HG03025 (cell line): Measurements from ENCODE around the gene GARNL3.

Experiments
- ATAC-seq: cut with Tn5 transposase; IDR thresholded peaks from one replicate; pipeline ENCODE4 v1.9.1; 2021; ENCODE audit warnings: mild to moderate bottlenecking, moderate library complexity; ENCODE audit not compliant: unreplicated experiment, low FRiP score

GARNL3 gene

DNA sequence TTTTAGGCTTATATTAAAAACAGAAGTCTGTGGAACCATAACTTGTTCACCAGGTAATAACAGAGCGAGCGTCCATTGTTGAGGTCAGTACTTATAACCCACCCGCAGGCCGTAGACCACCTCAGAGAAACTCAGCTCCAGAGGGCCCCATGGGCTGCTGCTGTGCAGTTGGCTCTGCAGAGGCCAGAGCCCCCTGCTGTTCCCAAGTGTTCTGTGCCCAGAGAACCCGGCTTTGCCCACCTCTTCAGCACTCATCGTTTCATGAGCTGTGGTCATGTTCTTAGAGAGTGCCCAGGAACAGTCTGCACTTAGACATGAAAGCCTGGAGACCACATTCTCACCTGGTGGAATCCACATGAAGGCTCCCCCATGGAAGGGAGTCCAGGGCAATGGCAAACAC is 82.0 kb downstream of the GARNL3 start:
- ATAC-seq = no peak

- no peak for ATAC-seq
These were observed 83.5 kb downstream of the GARNL3 start for GRCh38 chr9:127347831-127348776.

GRCh38 chr9:127349483-127350113 is 85.0 kb downstream of the GARNL3 start:
- ATAC-seq = no peak

DNA sequence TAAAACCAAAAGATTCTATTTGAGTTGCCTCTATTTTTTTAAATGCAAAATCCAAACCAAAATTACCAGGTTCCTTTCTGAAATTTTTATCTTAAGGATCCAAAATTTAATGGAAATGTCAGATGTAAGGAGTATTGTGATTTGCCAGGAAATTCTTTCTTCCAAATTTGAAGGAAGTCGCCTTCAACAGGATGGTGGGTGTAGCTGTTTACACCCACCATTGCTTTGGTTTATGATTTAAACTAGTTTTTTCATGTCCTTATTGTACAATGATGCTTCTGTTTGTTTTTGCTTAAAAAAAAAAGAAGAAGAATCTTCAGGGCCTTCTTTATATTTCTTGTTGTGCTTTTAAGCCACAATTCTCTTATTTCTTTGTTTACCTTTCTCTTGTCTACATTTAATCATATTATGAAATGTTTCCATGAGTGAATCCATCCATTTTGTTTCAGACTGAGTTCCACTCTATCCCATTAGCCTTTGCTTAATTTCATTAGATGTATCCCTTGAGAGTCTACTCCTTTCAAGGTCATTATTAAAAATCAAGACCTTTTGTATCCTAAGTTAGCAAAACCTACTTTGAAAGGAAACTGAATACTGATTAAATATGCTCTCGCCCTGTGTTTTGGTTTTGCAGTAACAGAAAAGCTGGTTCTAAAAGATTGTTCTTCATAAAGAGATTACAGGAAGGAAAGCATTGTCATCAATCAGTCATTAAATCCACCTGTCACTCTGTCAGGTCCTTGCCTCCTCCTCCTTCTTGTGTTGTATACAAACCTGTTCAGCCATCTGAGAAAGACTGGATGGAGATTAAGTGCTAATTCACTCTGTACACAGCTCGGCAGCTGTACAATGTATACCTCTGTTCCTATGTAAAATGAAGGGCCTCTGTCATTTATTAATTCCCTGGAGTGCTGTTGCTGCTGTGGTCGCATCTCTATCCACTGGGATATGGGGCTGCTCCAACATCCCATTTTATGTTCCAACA is 86.9 kb downstream of the GARNL3 start:
- no peak for ATAC-seq

- ATAC-seq = no peak
These were observed 89.3 kb downstream of the GARNL3 start for GRCh38 chr9:127353882-127354281.

DNA sequence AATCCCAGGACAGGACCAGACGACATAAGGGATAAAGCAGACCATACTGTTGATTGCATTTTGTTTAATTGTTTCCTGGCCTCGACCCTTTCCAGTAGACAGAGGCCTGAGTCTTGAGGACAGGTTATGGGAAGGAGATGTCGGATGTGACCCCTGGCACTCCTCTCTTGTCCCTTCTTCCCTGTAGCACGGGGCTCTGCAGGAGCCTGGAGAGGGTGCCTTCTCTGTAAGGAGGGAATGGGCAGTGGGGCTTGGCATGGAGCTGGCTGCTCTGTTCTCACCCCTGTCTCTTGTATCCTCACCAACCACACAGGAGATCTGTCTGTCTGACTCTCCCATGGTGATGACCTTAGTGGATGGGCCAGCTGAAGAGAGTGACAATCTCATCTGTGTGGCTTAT is 92.3 kb downstream of the GARNL3 start:
- ATAC-seq = no peak

DNA sequence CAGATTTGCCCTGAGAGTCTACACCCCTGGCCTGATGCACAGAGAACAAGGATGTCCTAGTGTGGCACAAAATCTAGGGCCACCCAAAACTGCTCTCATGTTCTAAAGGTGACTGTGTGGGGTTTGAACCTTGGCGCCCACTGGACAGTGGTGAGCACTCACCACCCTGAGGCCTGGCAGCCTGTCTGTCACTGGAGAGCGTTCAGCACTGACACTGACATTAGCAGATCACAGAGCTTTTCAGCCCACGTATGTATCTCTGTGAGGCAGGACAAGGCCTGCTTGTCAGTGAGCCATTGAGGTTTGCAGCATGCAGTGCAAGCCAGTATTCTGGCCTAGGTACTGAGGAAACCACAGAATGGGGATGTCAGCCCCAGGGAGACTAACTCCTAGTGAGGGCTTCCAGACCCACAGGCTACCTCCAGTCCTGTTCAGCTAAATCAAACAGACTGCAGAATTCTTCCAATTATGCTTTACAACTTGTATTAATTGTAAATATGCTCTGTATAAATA is 93.5 kb downstream of the GARNL3 start:
- no peak for ATAC-seq

DNA sequence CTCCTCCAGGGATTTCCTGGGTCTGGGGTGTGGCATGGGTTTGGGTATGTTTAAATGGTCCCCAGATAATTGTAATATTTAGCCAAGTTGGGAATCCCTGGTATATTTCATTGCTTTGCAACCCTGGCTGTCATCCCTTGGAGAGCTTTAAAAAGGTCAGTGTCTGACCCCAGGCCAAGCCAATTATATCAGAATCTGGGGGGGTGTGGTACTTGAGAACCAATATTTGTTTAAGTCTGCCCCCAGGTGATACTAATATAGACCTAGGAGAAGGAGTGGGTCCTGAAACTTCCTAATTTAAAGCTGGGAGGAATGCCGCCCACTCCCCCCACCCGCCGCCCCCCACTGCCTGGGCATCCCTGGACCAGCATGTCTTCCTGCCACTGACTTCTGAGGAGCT is 94.2 kb downstream of the GARNL3 start:
- no peak for ATAC-seq

GRCh38 chr9:127360250-127360649 is 95.7 kb downstream of the GARNL3 start:
- no peak for ATAC-seq

- ATAC-seq = no peak
These were observed 96.3 kb downstream of the GARNL3 start for GRCh38 chr9:127360829-127361228.

DNA sequence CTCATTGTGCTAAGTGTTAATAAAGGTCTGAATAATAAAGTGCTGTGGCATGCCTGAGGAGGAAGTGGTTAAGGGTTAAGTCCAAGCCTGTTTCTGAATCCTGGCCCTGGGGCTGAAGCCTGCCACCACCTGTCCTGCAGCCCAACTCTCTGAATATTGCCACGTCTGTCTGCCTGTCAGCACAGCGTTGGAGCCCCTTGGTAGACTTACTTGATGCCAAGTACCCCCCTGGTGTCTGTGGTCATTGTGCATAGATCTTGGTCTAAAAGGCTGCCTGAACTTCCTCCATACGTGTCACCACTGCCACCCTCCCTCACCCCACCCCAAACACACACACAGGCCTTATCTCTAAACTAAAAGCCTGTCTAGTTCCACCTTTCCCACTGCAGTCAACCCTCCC is 97.0 kb downstream of the GARNL3 start:
- ATAC-seq = no peak

DNA sequence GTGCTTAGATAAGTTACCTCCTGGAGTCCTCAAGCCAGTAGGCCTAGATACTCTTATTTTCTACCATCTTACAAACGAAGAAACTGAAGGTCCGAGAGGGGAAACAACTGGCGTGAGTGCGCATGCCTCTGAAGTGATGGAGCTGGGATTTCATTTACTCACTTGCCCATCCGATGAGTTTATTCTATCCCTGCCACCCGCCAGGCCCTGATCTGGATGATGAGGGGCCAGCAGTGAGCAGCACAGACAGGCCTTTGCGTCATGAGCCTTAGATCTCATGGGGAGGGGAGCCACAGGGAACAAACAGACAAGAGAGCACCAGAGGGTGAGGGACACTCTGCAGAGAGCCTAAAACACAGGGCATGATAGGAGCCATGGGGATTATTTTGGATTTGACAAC is 98.3 kb downstream of the GARNL3 start:
- no peak for ATAC-seq

DNA sequence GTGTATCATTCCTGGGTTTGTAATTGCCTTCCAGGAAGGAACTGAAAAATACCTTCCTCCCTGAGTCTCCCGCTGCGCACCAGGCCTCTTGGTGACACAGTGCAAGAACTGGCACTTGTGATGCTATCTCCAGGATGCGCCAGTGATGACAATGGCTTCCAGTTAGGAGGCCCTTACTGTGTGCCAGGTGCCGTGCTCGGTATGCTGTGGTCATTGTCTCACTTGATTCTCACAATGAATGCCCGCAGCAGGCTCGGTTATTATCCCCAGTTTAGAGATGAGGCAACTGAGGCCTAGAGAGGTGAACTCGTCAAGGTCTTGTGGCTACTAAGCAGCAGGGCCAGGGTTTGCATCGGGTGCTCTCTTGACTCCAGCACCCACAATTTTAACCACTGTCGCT is 100.9 kb downstream of the GARNL3 start:
- ATAC-seq = no peak

DNA sequence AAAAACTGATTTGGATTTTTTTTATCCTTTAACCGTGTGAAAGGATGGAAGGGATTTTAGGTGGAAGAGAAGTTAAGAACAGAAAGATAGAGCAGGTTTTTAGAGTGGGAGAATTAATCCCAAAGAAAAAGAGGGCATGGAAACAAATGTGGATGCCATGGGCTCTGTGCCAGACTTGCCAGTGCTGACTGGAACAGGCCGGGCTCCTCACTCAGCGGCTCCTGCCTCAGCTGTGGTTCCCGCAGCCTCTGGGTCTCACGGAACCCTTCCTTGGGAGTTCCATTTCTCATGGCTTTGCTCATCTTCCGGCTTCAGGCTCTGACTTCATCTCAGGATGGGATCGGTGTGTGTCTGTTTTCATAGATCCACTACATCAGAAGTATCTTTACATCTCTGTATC is 102.0 kb downstream of the GARNL3 start:
- ATAC-seq = no peak

DNA sequence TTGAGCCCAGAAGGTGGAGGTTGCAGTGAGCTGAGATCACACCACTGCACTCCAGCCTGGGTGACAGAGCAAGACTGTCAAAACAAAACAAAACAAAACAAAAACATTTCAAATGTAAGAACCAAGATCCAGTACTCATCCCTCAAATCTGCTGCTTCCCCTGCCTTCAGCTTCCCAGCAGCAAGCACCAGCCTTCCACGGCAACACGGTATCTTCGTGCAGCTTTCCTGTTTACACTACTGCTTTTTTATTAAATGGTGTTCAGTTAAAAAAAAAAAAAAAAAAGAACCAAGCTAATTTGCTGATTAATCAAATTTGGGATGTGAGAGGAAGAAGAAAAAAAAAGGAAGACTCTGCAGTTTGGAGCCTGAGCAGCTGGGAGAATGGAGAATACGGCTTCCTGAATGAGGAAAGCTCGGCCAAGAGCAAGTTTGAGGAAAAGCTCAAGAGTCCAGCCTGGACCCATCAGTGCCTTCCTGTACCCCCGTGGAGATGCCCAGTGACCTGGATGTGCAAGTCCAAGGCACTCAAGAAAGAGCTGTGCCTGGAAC is 104.4 kb downstream of the GARNL3 start:
- ATAC-seq = no peak

GRCh38 chr9:127369428-127369827 is 104.9 kb downstream of the GARNL3 start:
- no peak for ATAC-seq

DNA sequence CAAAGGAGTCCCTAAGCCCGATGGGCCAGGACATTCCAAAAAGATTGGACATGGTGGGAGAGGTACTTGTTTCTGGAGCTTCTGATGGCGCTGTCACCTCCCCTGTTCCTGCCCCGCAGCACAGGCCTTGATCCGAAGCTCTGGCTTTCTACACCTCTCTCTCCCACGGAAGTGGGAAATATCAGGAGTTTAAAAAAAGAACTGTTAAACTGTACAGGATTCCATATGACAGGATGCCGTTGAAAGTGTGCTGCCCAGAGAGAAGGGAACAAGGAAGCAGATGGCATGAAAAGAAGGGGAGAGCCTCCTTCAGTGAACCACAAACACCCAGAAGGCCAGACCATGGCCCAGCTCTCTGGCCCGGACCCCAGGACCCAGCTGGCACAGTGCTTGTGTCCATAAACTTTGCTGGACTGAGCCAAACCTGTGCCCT is 105.6 kb downstream of the GARNL3 start:
- ATAC-seq = no peak

- no peak for ATAC-seq
These were observed 106.4 kb downstream of the GARNL3 start for GRCh38 chr9:127370672-127371648.

GRCh38 chr9:127380479-127380878 is 115.9 kb downstream of the GARNL3 start:
- ATAC-seq = no peak
